Panc1 (cell line): ENCODE results near the gene SLC25A15. TPM values are rescaled to one million over a fixed set of nuclear protein-coding genes. Genes with fewer than 3 reads are reported as not detected.

Experiments
- ATAC-seq: fragments of 200-7000 bp; cut with Tn5 transposase; 2 replicates; pipeline ENCODE4 v1.9.1; 2020; ENCODE audit warnings: mild to moderate bottlenecking, moderate library complexity
- BruUV-seq: library from RNA; stranded (reverse); fragments of 400-500 nt; replicated peaks from 2 replicates; lab custom pipeline; 2021; lab: Mats Ljungman, UMichigan
- CTCF ChIA-PET: fragments of 300-600 bp; sonication (Branson Sonifier 250); formaldehyde crosslinking; loops from one replicate; lab custom pipeline; 2022; ENCODE audit warnings: antibody characterized with exemption; lab: Charles Lee
- POLR2A ChIA-PET: fragments of 300-600 bp; sonication (Branson Sonifier 250); formaldehyde crosslinking; loops from one replicate; lab custom pipeline; 2022; ENCODE audit warnings: antibody characterized with exemption; lab: Charles Lee
- DNase-seq: peaks from one replicate; pipeline ENCODE4 v3.0.0-alpha.2; 2010; ENCODE audit warnings: low read depth, low spot score
- H3K27ac ChIP-seq: 2 replicates; pipeline ENCODE4 v1.5.1; 2011; ENCODE audit warnings: mild to moderate bottlenecking, low read length, inconsistent platforms
- H3K27me3 ChIP-seq: fragments of 200-500 bp; sonication (Bioruptor generic); 2 replicates; pipeline ENCODE4 v1.6.0; 2014; ENCODE audit warnings: low read length, inconsistent platforms; ENCODE audit not compliant: control insufficient read depth, insufficient read depth
- H3K36me3 ChIP-seq: fragments of 200-500 bp; sonication (Bioruptor generic); 2 replicates; pipeline ENCODE4 v1.5.1; 2014; ENCODE audit warnings: inconsistent platforms, mild to moderate bottlenecking, low read length, moderate library complexity; ENCODE audit not compliant: control insufficient read depth, insufficient read depth
- H3K4me1 ChIP-seq: 2 replicates; pipeline ENCODE4 v1.5.1; 2011; ENCODE audit warnings: inconsistent platforms, mild to moderate bottlenecking, low read length, moderate library complexity; ENCODE audit not compliant: control insufficient read depth, insufficient read depth
- H3K4me3 ChIP-seq, 2 experiments: 2 replicates each; pipeline ENCODE4 v1.5.1; 2011 to 2012; ENCODE audit warnings: low read depth in 2 of 2, low read length in 2 of 2, mild to moderate bottlenecking in 2 of 2, inconsistent platforms in 1 of 2, moderate library complexity in 1 of 2
- H3K9me3 ChIP-seq: fragments of 200-500 bp; sonication (Bioruptor generic); 2 replicates; pipeline ENCODE4 v1.5.1; 2014; ENCODE audit warnings: low read depth, mild to moderate bottlenecking, inconsistent platforms, low read length, moderate library complexity; ENCODE audit not compliant: control insufficient read depth, insufficient read depth
- POLR2AphosphoS5 ChIP-seq: IDR thresholded peaks from 2 replicates; pipeline ENCODE4 v1.6.1; 2012; ENCODE audit warnings: mild to moderate bottlenecking, low read depth, low read length, moderate library complexity
- SIN3A ChIP-seq: IDR thresholded peaks from 2 replicates; pipeline ENCODE4 v1.6.1; 2012; ENCODE audit warnings: low read depth, mild to moderate bottlenecking, low read length, moderate library complexity, borderline replicate concordance; ENCODE audit not compliant: insufficient read depth
- TCF7L2 ChIP-seq: IDR thresholded peaks from 2 replicates; pipeline ENCODE4 v1.6.1; 2011; ENCODE audit warnings: mild to moderate bottlenecking, low read depth, low read length, inconsistent platforms
- in situ Hi-C: cut with HindIII; loops from 2 replicates; pipeline ENCODE4 v1.10.0; 2016; ENCODE audit warnings: low sequenced_read_pairs, low pct_unique_long_range_greater_than_20kb
- intact Hi-C: fragments of 100-400 bp; cut with micrococcal nuclease; formaldehyde crosslinking; loops from one replicate; pipeline ENCODE4 v1.10.0; 2022; ENCODE audit not compliant: unreplicated experiment
- total RNA-seq: library from RNA; stranded (reverse); gene quantifications from one replicate; pipeline ENCODE4 v1.2.1, GENCODE V29; 2021; ENCODE audit not compliant: unreplicated experiment
- TF ChIP-seq, protein P1 (sequence below), 2 experiments: IDR thresholded peaks; 2 replicates each; pipeline ENCODE4 v1.6.1; 2011 to 2012; ENCODE audit warnings: low read depth in 2 of 2, control low read depth in 1 of 2, low read length in 1 of 2, mild to moderate bottlenecking in 1 of 2, moderate library complexity in 1 of 2; ENCODE audit not compliant: insufficient read depth in 1 of 2
- TF ChIP-seq, protein P2 (sequence below): fragments of 450-650 bp; IDR thresholded peaks from 2 replicates; pipeline ENCODE4 v1.5.1; 2017; ENCODE audit warnings: mild to moderate bottlenecking

The SLC25A15 gene
- total RNA-seq, 1 experiment from 2014 or later: 16.4 TPM

- H3K27me3 ChIP-seq: no peaks in the 10 kb centered on the region
- TF ChIP-seq, protein P1, sequence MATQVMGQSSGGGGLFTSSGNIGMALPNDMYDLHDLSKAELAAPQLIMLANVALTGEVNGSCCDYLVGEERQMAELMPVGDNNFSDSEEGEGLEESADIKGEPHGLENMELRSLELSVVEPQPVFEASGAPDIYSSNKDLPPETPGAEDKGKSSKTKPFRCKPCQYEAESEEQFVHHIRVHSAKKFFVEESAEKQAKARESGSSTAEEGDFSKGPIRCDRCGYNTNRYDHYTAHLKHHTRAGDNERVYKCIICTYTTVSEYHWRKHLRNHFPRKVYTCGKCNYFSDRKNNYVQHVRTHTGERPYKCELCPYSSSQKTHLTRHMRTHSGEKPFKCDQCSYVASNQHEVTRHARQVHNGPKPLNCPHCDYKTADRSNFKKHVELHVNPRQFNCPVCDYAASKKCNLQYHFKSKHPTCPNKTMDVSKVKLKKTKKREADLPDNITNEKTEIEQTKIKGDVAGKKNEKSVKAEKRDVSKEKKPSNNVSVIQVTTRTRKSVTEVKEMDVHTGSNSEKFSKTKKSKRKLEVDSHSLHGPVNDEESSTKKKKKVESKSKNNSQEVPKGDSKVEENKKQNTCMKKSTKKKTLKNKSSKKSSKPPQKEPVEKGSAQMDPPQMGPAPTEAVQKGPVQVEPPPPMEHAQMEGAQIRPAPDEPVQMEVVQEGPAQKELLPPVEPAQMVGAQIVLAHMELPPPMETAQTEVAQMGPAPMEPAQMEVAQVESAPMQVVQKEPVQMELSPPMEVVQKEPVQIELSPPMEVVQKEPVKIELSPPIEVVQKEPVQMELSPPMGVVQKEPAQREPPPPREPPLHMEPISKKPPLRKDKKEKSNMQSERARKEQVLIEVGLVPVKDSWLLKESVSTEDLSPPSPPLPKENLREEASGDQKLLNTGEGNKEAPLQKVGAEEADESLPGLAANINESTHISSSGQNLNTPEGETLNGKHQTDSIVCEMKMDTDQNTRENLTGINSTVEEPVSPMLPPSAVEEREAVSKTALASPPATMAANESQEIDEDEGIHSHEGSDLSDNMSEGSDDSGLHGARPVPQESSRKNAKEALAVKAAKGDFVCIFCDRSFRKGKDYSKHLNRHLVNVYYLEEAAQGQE (IDR thresholded peaks at IDR 0.05; ENCODE audit: insufficient read depth in 1 of 2, low read depth in 2 of 2, low read length in 1 of 2): no peak
- TF ChIP-seq TCF7L2 (no peak), POLR2AphosphoS5 (no peak), SIN3A (no peak)
- TF ChIP-seq, protein P2, sequence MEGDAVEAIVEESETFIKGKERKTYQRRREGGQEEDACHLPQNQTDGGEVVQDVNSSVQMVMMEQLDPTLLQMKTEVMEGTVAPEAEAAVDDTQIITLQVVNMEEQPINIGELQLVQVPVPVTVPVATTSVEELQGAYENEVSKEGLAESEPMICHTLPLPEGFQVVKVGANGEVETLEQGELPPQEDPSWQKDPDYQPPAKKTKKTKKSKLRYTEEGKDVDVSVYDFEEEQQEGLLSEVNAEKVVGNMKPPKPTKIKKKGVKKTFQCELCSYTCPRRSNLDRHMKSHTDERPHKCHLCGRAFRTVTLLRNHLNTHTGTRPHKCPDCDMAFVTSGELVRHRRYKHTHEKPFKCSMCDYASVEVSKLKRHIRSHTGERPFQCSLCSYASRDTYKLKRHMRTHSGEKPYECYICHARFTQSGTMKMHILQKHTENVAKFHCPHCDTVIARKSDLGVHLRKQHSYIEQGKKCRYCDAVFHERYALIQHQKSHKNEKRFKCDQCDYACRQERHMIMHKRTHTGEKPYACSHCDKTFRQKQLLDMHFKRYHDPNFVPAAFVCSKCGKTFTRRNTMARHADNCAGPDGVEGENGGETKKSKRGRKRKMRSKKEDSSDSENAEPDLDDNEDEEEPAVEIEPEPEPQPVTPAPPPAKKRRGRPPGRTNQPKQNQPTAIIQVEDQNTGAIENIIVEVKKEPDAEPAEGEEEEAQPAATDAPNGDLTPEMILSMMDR: no peak
- ATAC-seq: no peak
- in situ Hi-C loops: no loop called here
- DNase-seq: no peak
- no peaks in the 10 kb centered on the region for H3K4me1 ChIP-seq
- no peaks in the 10 kb centered on the region for H3K9me3 ChIP-seq
- ChIA-PET POLR2A (no interaction called here), CTCF (interaction anchor here (0.6 to 1.0 kb wide), 2 partner anchors 17 to 93 kb away, joined by 4 to 6 read pairs; no protein-coding TSS in a partner anchor)
- no peak overlapping the region for H3K27ac ChIP-seq
- no peak overlapping the region for H3K4me3 ChIP-seq
- no TSS peak for BruUV-seq
- no peaks in the 10 kb centered on the region for H3K36me3 ChIP-seq
- intact Hi-C loops: no loop called here
Measured at GRCh38 chr13:40776681-40777165, 12.7 kb upstream of the SLC25A15 start.

DNA sequence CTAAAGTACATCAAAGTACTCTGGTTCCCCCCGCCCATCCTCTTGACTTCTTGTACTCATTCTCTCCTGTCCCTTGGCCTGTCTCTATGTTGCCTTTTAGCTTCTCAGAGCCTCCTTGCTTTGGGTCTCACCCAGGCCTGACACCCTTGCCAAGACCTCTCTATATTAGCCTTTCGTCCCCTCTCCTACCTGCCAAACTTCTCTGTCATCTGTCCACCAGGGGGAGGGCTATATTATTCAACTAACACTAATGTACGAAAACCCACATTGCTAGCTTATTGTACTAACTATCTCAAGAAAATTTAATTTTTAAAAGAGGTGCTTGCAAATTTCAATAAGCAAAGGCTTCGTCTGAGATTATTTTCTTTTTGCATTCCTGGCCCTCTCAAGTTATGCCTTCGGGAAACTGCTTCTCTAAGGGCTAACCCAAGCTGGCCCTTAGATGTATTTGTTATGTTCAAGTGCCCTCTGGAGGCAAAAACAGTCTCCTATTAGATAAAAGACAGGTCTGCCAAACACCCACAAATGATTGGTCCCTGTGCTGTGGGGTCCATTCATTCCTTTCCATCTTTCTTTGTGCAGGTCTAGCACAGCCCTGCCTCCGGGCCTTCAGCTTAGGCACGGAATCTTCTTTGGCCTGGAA lies 12.1 kb upstream of the SLC25A15 start:
- intact Hi-C loops: no loop called here
- H3K27me3 ChIP-seq: no peaks in the 10 kb centered on the region
- POLR2A ChIA-PET: no interaction called here
- no peak overlapping the region for H3K27ac ChIP-seq
- H3K4me1 ChIP-seq: no peaks in the 10 kb centered on the region
- peak overlapping the region; percentile 29 to 42 for H3K4me3 ChIP-seq
- H3K9me3 ChIP-seq: no peaks in the 10 kb centered on the region
- no peaks in the 10 kb centered on the region for H3K36me3 ChIP-seq
- BruUV-seq: no TSS peak
- no peak for TF ChIP-seq POLR2AphosphoS5
- TF ChIP-seq SIN3A: no peak
- no peak for TF ChIP-seq TCF7L2
- TF ChIP-seq, protein P1 (IDR thresholded peaks at IDR 0.05; ENCODE audit: insufficient read depth in 1 of 2, low read depth in 2 of 2, low read length in 1 of 2): no peak
- TF ChIP-seq, protein P2: peak; percentile 80
- DNase-seq: peak; percentile 46
- CTCF ChIA-PET: interaction anchor here (0.5 to 1.0 kb wide), 5 partner anchors 12 to 215 kb away, joined by 3 to 6 read pairs (median 3); partner anchors contain the start of gene SLC25A15
- ATAC-seq: peak; percentile 94
- in situ Hi-C loops: no loop called here
